GM18505 (cell line): Measurements from ENCODE around the gene SWSAP1.
"Not testable (repeated sequence)": the region's sequence is repeated elsewhere in the genome, so short reads cannot be mapped to it uniquely, and the experiment has no call there.

Experiments used
- ATAC-seq: cut with Tn5 transposase; IDR thresholded peaks from one replicate; pipeline ENCODE4 v1.9.1; 2021; ENCODE audit not compliant: unreplicated experiment
- POLR2A ChIP-seq: IDR thresholded peaks from 4 replicates; pipeline ENCODE4 v1.6.1; 2011; ENCODE audit warnings: borderline replicate concordance; ENCODE audit not compliant: insufficient read depth, insufficient read length; ENCODE audit errors: extremely low read depth

Gene SWSAP1, protein sequence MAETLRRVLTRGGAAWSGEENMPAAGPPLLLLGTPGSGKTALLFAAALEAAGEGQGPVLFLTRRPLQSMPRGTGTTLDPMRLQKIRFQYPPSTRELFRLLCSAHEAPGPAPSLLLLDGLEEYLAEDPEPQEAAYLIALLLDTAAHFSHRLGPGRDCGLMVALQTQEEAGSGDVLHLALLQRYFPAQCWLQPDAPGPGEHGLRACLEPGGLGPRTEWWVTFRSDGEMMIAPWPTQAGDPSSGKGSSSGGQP

DNA sequence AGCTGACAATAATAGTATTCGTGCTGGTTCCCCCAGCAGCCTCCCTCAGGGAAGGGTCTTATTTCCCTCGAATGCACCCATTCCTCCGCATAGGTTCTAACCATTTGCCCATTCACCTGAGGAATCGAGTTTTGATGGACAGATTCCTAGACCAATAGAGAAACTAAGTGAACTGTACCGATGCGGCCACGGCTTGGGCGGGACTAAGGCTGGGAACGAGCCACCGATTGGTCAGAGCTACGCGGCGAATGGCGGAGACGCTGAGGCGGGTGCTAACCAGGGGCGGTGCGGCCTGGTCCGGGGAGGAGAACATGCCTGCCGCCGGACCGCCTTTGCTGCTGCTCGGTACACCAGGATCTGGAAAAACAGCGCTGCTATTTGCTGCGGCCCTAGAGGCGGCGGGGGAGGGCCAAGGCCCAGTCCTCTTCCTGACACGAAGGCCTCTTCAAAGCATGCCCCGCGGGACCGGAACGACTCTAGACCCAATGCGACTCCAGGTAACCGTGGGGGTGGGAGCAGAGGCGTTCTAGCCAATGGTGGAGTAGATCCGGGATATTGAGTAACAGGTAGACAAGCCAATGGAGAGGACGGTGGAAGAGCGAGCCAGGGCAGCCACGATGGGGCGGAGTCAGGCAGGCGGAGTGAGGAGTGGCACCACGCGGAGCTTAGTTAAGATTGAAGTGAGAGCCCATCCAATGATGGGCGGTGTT lies at the start of gene SWSAP1:
Gene SWSAP1 (plus strand): TSS at position 234 of the 710 bp plus-strand sequence. CDS start 15 bp downstream, at position 249.
- peak; percentile 88 for TF ChIP-seq POLR2A
- peak; percentile 78 for ATAC-seq

DNA sequence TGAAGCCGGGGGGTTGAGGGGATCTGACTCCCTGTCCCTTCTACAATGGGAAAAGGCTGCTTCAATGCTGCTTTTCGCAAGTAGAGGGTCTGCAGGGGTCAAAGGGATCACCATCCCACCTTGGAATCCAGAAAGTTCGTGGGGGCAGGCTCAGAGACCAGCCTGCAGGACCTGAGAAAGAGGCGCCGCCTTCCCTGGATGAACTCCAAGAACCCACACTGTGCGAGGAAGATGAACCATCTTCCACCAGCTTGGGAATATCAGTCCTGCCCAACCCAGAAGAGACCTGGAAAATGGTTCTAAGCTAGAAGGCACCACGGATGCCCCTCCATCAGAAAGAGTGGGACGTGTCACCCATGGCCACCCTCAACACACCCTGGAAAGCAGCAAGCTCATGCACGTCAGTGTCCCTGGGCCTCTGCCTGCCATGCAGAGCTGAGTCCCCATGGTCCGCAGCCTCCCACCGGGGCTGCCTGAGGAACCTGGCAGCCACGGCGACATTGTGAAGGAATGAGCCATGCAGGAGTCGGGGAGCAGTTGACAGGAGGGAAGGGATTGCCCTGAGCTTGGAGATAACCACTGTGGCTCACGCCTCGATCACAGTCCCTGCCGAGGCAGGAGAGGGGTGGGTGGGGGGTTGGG lies 49.6 kb upstream of the SWSAP1 start:
- no peak for TF ChIP-seq POLR2A
- no peak for ATAC-seq

DNA sequence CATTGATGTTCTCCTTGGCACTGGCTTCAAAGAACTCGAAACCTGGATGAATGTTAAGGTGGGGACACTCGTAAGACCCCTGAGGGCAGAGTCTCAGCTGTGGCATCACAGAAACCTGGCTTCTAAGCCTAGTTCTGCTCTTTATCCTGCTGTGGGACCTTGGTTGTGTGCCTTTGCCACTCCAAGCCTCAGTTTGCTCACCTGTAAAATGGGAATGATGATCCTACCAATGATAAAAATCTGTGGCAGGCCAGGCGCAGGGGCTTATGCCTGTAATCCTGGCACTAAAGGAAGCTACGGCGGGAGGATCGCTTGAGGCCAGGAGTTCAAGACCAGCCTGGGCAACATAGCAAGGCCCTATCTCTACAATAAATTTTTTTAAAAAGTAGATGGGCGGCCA lies 48.9 kb upstream of the SWSAP1 start:
- ATAC-seq = no peak
- no peak for TF ChIP-seq POLR2A

DNA sequence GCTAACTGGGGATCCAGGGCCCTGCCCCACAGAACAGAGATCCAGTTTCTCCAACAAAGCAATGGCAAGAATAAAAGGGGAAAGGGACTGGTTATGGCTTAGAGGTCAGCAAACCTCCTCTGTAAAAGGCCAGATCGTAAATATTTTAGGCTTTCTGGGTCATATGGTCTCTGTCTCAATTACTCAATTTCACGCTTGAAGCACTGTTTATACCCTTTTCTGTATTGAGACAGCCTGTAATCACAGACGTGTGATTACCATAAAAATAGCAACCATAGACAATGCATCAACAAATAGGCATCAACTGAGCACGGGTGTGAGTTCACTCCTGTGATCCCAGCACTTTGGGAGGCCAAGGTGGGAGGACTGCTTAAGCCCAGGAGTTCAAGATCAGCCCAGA lies 44.3 kb upstream of the SWSAP1 start:
- ATAC-seq = no peak
- TF ChIP-seq POLR2A = no peak

DNA sequence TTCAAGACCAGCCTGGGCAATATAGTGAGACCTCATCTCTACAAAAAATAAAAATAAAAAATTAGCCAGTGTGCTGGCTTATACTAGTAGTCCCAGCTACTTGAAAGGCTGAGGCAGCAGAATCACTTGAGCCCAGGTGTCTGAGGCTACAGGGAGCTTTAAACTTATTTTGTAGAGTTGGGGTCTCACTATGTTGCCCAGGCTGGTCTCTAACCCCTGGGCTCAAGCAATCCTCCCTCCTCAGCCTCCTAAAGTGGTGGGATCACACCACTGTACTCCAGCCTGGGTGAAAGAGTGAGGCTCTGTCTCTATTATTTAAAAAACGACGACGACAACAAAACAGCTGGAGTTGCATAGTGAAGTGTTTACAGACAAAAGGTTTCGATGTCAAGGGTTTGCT lies 43.0 kb upstream of the SWSAP1 start:
- TF ChIP-seq POLR2A = no peak
- ATAC-seq = no peak

DNA sequence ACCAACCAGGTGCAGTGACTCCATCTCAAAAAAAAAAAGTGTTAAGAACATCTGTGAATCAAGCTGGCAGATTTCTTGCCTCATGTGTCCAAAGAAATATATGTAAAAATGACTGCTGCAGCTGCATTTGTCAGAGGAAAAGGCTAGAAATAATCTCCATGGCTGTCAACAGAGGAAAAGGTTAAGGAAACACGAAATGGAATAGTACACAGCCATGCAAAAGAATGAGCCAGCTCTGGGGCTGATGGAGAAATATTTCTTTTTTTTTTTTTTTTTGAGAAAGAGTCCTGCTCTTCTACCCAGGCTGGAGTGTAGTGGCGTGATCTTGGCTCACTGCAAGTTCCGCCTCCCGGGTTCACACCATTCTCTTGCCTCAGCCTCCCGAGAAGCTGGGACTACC lies 41.6 kb upstream of the SWSAP1 start:
- no peak for TF ChIP-seq POLR2A
- ATAC-seq = no peak

DNA sequence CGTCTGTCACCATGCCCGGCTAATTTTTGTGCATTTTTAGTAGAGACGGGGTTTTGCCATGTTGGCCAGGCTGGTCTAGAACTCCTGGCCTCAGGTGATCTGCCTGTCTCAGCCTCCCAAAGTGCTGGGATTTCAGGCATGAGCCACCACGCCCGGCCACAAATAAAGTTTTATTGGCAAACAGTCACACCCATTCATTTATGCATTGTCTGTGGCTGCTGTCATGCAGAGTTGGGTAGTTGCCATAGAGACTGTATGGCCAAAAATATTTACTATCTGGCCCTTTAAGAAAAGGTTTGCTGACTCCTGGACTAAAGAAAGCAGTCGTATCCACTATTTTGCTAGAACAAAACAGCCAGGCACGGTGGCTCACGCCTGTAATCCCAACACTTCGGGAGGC lies 40.6 kb upstream of the SWSAP1 start:
- not testable (repeated sequence) for ATAC-seq

DNA sequence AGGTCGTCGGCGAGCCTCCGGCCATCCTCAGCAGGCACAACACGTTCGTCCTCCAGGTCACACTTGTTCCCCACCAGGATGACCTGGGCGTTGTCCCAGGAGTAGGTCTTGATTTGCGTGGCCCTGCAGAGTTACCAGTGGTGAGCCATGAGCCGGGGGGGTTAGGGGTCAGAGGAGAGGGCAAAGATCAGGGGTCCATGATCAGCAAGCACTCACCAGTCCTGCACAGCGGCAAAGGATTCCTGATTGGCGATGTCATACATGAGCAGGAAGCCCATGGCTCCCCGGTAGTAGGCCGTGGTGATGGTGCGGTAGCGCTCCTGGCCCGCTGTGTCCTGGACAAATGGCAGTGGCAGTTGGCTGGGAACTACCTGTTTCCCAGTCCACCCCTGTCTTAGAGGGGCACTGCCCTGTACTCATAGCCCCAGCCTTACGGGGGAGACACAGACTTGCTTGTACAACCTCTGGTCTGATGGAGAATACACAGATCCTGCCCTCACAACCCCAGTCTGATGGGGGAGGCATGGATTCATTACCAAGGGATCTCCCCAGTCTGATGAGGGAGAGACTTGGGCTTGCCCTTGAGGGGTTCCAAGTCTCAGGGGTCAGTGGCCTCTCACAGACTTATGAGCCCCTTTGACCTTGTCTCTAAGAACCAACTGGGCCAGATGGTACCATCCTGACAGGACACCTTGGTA lies 38.9 kb upstream of the SWSAP1 start:
- TF ChIP-seq POLR2A = no peak
- ATAC-seq = no peak

DNA sequence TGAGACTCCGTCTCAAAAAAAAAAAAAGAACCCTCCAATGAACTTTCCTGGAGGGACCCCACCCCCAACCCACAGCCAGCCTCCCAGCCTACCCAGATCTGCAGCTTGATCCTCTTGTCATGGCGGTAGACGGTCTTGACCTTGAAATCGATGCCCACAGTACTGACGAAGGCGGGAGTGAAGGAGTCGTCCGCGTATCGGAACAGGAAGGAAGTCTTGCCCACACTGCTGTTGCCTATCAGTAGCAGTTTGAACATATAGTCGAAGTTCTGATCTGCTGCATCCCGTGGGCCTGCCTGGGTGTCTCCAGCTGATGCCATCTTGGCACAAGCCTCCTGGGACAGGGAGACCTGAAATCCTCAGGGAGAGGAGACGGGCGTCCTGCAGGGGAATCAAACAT lies 37.4 kb upstream of the SWSAP1 start:
- no peak for ATAC-seq
- no peak for TF ChIP-seq POLR2A

DNA sequence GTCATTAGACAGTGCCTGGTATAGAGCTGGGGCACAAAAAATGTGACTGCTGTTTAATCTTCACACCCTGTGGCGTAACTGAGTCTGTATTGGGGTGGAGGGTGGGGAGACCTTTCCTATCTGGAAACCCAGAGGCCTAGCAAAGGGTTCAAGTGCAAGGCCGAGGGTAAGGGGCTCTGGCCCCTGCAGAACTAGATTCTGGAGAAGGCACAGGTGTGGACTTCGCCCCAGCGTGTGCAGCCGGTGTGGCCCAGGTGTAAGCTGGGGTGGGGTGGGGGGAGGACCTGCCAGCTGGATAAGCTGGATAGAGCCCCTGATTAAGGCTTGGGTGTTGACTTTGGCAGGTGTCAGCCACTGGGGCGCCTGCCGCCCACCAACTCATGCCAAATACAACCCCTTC lies 36.3 kb upstream of the SWSAP1 start:
- no peak for TF ChIP-seq POLR2A
- no peak for ATAC-seq

DNA sequence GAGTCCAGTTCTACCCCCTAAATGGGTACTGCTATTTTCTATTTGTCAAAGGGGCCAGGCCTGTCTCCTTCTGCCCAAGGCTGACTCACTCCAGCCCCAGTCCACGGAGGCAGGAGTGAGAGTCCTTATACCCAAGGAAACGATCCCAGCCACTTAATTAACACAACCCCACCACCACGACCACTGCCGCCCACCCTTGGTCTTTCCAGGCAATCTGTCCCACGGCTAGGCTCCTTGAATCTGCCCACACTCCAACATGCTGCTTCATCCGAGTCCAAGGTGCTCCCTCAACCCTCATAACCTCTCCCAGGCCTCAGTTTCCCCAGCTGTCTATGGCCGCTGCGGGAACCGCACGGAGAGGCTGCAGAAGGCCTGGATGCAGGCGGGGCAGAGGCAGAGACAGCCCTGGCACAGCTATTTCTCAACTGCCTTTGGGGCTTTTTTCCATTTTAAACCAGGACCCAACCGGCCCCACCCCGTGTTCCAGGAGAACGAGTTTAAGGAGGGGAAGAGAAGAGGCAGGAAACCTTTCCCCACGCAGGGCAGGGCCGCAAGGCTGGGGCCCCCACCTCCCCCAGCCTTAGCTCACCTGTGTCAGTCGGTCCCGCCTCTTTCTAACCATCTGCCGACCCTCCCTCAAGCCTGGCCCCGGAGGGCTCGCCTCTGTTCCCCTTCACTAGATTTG lies 35.8 kb upstream of the SWSAP1 start:
- TF ChIP-seq POLR2A = no peak
- ATAC-seq = no peak

DNA sequence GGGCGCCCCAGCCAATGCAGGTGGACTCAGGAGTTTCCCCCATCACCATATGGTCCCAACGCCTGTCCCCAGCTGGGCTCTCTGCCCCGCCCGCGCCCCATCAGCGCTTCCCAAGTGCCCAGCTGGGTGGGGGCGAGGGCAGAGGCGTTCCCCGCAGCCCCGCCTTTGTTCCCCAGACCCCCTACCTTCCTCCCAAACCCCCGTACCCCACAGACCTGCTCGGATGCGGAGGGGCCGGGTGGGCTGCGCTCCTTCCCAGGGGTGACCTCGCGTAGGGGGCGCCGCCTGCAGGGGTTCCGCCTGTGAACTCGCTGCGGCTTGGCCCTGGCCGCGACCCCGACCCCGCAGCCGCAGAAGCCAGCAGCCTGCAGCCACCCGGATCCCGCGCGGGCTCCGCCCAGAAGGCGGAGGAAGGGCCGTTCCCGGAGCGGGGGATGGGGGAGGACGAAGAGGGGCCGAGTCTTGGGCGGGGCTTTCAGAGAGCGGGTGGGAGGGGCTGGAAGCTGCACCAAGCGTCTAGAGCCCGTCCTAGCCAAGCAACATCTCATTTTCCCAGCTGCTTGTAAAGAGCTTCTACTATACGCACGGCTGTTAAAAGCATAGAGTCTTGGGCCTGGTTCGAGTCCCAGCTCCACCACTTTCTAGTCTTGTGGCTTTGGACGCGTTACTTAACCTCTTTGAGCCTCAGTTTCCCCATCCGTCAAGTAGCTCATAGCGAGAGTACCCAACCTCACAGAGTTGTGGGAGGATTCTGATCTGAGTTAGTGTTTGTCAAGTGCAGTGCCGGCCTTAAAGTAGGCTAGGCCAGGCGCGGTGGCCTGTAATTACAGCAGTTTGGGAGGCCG lies 35.0 kb upstream of the SWSAP1 start, which contains the start of gene RAB3D:
Gene RAB3D (minus strand): TSS at position 404 of the 845 bp plus-strand sequence. CDS start 2,258 bp downstream, outside the sequence.
- peak; percentile 52 for TF ChIP-seq POLR2A
- ATAC-seq = peak; percentile 67

DNA sequence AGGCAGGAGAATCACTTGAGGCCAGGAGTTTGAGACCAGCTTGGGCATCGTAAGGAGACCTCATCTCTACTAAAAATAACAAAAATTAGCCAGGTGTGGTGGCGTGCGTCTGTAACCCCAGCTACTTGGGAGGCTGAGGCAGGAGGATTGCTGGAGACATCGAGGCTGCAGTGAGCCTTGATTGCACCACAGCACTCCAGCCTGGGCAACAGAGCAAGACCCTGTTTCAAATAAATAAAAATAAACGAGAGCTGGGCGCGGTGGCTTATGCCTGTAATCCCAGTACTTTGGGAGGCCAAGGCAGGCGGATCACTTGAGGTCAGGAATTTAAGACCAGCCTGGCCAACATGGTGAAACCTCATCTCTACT lies 34.4 kb upstream of the SWSAP1 start:
- not testable (repeated sequence) for ATAC-seq
